Subcutaneous abdominal adipose tissue (tissue), 5 donors: ENCODE results near the gene SOX13.

Experiments
- H3K27ac ChIP-seq: one replicate; pipeline ENCODE4 v1.7.0; 2013; ENCODE audit warnings: low read depth, mild to moderate bottlenecking, inconsistent platforms, low read length, moderate library complexity
- H3K27me3 ChIP-seq, 5 donors: one replicate each; pipeline ENCODE4 v1.7.0; 2013; ENCODE audit warnings: low read length in 5 of 5, inconsistent platforms in 1 of 5; ENCODE audit not compliant: control insufficient read depth in 5 of 5, insufficient read depth in 4 of 5
- H3K36me3 ChIP-seq, 5 donors: one replicate each; pipeline ENCODE4 v1.7.0; 2013; ENCODE audit warnings: low read length in 5 of 5; ENCODE audit not compliant: control insufficient read depth in 5 of 5, insufficient read depth in 5 of 5
- H3K4me1 ChIP-seq, 5 donors: one replicate each; pipeline ENCODE4 v1.7.0; 2013; ENCODE audit warnings: low read length in 5 of 5, mild to moderate bottlenecking in 3 of 5, moderate library complexity in 1 of 5; ENCODE audit not compliant: control insufficient read depth in 5 of 5, insufficient read depth in 5 of 5
- H3K4me3 ChIP-seq, 5 donors: one replicate each; pipeline ENCODE4 v1.7.0; 2013; ENCODE audit warnings: low read length in 5 of 5, low read depth in 1 of 5
- H3K9ac ChIP-seq, 5 donors: one replicate each; pipeline ENCODE4 v1.7.0; 2013; ENCODE audit warnings: low read length in 5 of 5, mild to moderate bottlenecking in 4 of 5, moderate library complexity in 3 of 5
- H3K9me3 ChIP-seq, 5 donors: one replicate each; pipeline ENCODE4 v1.7.0; 2013; ENCODE audit warnings: low read length in 5 of 5; ENCODE audit not compliant: control insufficient read depth in 5 of 5
- donor health status: healthy.
- donor health status: healthy.
- donor health status: healthy.
- donor health status: healthy.
- donor health status: healthy.

SOX13 gene

DNA sequence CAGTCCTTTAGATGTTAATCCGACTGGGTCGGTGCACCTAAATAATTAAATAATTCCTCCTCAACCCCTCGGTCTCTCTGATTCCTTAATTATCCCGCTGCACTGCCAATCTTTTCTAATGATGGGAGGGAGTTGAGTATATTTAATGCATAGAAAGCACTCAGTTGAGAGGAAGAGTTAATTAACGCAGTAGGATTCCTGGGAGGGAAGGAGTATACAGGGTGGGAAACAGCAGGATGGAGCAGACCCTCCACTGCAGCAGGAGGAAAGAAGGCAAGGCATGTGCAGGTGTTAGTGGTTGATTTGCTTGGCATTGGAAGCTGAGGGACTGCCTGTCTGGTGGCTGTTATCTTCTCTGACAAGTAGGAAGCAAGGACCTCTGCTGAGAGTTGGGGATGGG lies 103.1 kb downstream of the SOX13 start:
- Histone ChIP-seq H3K4me1 (no peaks in the 10 kb centered on the region), H3K36me3 (no peaks in the 10 kb centered on the region), H3K27me3 (peaks cover 0 to 28% (median 11%) of the 10 kb centered on the region in 5 donors), H3K27ac (no peak overlapping the region), H3K4me3 (no peak overlapping the region), H3K9ac (no peak overlapping the region), H3K9me3 (no peaks in the 10 kb centered on the region)

DNA sequence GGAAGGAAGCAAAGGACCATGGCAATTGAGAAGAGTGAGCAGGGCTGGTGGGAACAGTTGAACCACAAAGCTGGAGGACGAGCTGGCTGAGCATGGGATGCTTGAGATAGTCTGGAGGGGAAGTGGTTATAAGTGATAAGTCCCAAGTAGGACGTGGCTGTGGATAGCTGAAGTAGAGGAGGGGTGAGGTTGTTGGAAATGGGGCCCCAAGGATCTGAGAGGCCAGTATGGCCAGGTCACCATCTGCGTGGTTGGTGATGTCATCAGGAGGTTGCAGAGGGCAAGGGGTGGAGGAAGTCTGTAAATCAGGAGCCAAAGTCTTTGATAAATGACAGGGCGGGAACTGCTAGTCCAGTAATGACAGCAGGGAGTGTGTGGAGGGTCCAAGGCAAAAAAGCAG lies 104.2 kb downstream of the SOX13 start:
- H3K27ac ChIP-seq: no peak overlapping the region
- H3K9ac ChIP-seq: no peak overlapping the region
- H3K27me3 ChIP-seq: peaks cover 0 to 28% (median 11%) of the 10 kb centered on the region in 5 donors
- no peak overlapping the region for H3K4me3 ChIP-seq
- H3K4me1 ChIP-seq: no peaks in the 10 kb centered on the region
- H3K9me3 ChIP-seq: no peaks in the 10 kb centered on the region
- no peaks in the 10 kb centered on the region for H3K36me3 ChIP-seq
